PC-3 (cell line): ENCODE data around the gene PHC2.

ENCODE experiments used
- CTCF ChIP-seq: fragments of 300-600 bp; sonication (generic); conservative IDR thresholded peaks from 2 replicates; pipeline ENCODE4 v1.5.1; 2017; ENCODE audit warnings: antibody characterized with exemption, low read depth, mild to moderate bottlenecking, low read length
- EZH2 ChIP-seq: fragments of 300-600 bp; sonication (generic); IDR thresholded peaks from one replicate; pipeline ENCODE4 v1.6.1; 2017; ENCODE audit warnings: antibody characterized with exemption, mild to moderate bottlenecking, low read length; ENCODE audit not compliant: unreplicated experiment
- EZH2phosphoT487 ChIP-seq: fragments of 300-600 bp; sonication (generic); IDR thresholded peaks from 2 replicates; pipeline ENCODE4 v1.6.1; 2018; ENCODE audit warnings: mild to moderate bottlenecking, antibody characterized with exemption, low read length, borderline replicate concordance

- TF ChIP-seq CTCF, result peak; percentile 98
- no peak for TF ChIP-seq EZH2phosphoT487
- TF ChIP-seq EZH2, result no peak
These were observed 135.3 kb downstream of the PHC2 start for GRCh38 chr1:33295450-33296081.
